Gastroesophageal sphincter (tissue), 4 donors: ENCODE results near the gene BTBD7. TPM values are rescaled to one million over a fixed set of nuclear protein-coding genes. Genes with fewer than 3 reads are reported as not detected.

Experiments
- ATAC-seq: fragments of 150-250 bp; one replicate; pipeline ENCODE4 v1.9.1; 2016; ENCODE audit warnings: mild to moderate bottlenecking, moderate library complexity
- H3K27ac ChIP-seq, 4 donors: fragments of 200-600 bp; sonication (generic) in 3 of 4; 1 replicate in 3 of 4; 2 replicates in 1 of 4; pipeline ENCODE4 v1.5.1; 2016 to 2019
- H3K27me3 ChIP-seq: fragments of 200-600 bp; sonication (generic); one replicate; pipeline ENCODE4 v1.5.1; 2019
- H3K36me3 ChIP-seq, 2 donors: fragments of 200-600 bp; sonication (generic); one replicate each; pipeline ENCODE4 v1.5.1; 2019; ENCODE audit warnings: control low read depth in 1 of 2
- H3K4me1 ChIP-seq, 3 donors: fragments of 200-600 bp; sonication (generic); 1 replicate in 2 of 3; 2 replicates in 1 of 3; pipeline ENCODE4 v1.5.1; 2016 to 2019; ENCODE audit warnings: control low read depth in 2 of 3
- H3K4me3 ChIP-seq, 2 donors: fragments of 200-600 bp; sonication (generic); one replicate each; pipeline ENCODE4 v1.5.1; 2019; ENCODE audit warnings: mild to moderate bottlenecking in 1 of 2, moderate library complexity in 1 of 2
- H3K9me3 ChIP-seq, 3 donors: fragments of 200-600 bp; sonication (generic); one replicate each; pipeline ENCODE4 v1.5.1; 2017 to 2019; ENCODE audit warnings: control low read depth in 2 of 3
- CTCF ChIP-seq, 4 experiments: fragments of 200-600 bp in 2 of 4; fragments of 450-650 bp in 2 of 4; sonication (generic) in 1 of 4; IDR thresholded peaks; one replicate each; pipeline ENCODE4 v1.5.1; 2017 to 2019; ENCODE audit warnings: antibody characterized with exemption in 4 of 4, mild to moderate bottlenecking in 2 of 4, moderate library complexity in 2 of 4
- EP300 ChIP-seq: sonication (generic); formaldehyde crosslinking; IDR thresholded peaks from one replicate; pipeline ENCODE4 v1.6.1; 2017; ENCODE audit warnings: antibody characterized with exemption, mild to moderate bottlenecking
- POLR2A ChIP-seq, 2 donors: fragments of 450-650 bp; IDR thresholded peaks; one replicate each; pipeline ENCODE4 v1.6.1; 2017; ENCODE audit warnings: antibody characterized with exemption in 2 of 2, mild to moderate bottlenecking in 2 of 2, moderate library complexity in 1 of 2
- POLR2AphosphoS5 ChIP-seq: sonication (generic); formaldehyde crosslinking; IDR thresholded peaks from one replicate; pipeline ENCODE4 v1.6.1; 2017; ENCODE audit warnings: antibody characterized with exemption
- WGBS, 2 donors: methylation state at CpG; one replicate each; pipeline ENCODE4 v1.1.5; 2018; ENCODE audit warnings: low coverage in 1 of 2; 5-methylcytosine and 5-hydroxymethylcytosine counted together
- total RNA-seq, 4 donors: library from RNA; depleted of rRNA; stranded (reverse); fragments of >200 nt; gene quantifications; one replicate each; pipeline ENCODE4 v1.1.0, GENCODE V29; 2016

Gene BTBD7
- total RNA-seq, 4 donors from 2014 or later: 29.9 to 35.6 (median 33.0) TPM

GRCh38 chr14:93268406-93268805 lies 64.4 kb downstream of the BTBD7 start:
- WGBS, 2 donors: 100% methylated on average over 1 of the region's 1 CpG; no CpG with 5 or more reads in 1 of the 2 donors
- no peaks in the 10 kb centered on the region for H3K4me1 ChIP-seq
- no peak overlapping the region for H3K4me3 ChIP-seq
- no peaks in the 10 kb centered on the region for H3K27me3 ChIP-seq
- H3K36me3 ChIP-seq: peaks cover 0 to 17% of the 10 kb centered on the region in 2 donors
- no peak overlapping the region for H3K27ac ChIP-seq
- no peak for ATAC-seq
- TF ChIP-seq POLR2A (IDR thresholded peaks at IDR 0.05) (no peak), CTCF (IDR thresholded peaks at IDR 0.05) (no peak), EP300 (no peak), POLR2AphosphoS5 (no peak)
- no peaks in the 10 kb centered on the region for H3K9me3 ChIP-seq

- H3K27ac ChIP-seq: no peak overlapping the region
- peaks cover 0 to 29% of the 10 kb centered on the region in 2 donors for H3K36me3 ChIP-seq
- TF ChIP-seq EP300 (no peak), POLR2AphosphoS5 (no peak), POLR2A (IDR thresholded peaks at IDR 0.05) (no peak), CTCF (IDR thresholded peaks at IDR 0.05) (no peak)
- H3K27me3 ChIP-seq: no peaks in the 10 kb centered on the region
- H3K4me3 ChIP-seq: no peak overlapping the region
- 69 to 83% methylated on average over 3 of the region's 3 CpGs for WGBS, 2 donors
- no peaks in the 10 kb centered on the region for H3K4me1 ChIP-seq
- no peaks in the 10 kb centered on the region for H3K9me3 ChIP-seq
- no peak for ATAC-seq
These were observed 65.6 kb downstream of the BTBD7 start for GRCh38 chr14:93267149-93267711.

GRCh38 chr14:93266127-93266526 lies 66.7 kb downstream of the BTBD7 start:
- Histone ChIP-seq H3K4me1 (no peaks in the 10 kb centered on the region), H3K27me3 (no peaks in the 10 kb centered on the region), H3K4me3 (no peak overlapping the region), H3K27ac (no peak overlapping the region), H3K36me3 (peaks cover 0 to 39% of the 10 kb centered on the region in 2 donors), H3K9me3 (no peaks in the 10 kb centered on the region)
- 76 to 84% methylated on average over 6 of the region's 6 CpGs for WGBS, 2 donors
- no peak for ATAC-seq
- TF ChIP-seq POLR2A (IDR thresholded peaks at IDR 0.05) (no peak), POLR2AphosphoS5 (no peak), CTCF (IDR thresholded peaks at IDR 0.05) (no peak), EP300 (no peak)

GRCh38 chr14:93263416-93263815 lies 69.4 kb downstream of the BTBD7 start:
- no peak overlapping the region for H3K4me3 ChIP-seq
- H3K27me3 ChIP-seq: no peaks in the 10 kb centered on the region
- H3K27ac ChIP-seq: no peak overlapping the region
- H3K36me3 ChIP-seq: peaks cover 0 to 55% of the 10 kb centered on the region in 2 donors
- ATAC-seq: no peak
- no peaks in the 10 kb centered on the region for H3K9me3 ChIP-seq
- no peak for TF ChIP-seq POLR2AphosphoS5
- TF ChIP-seq POLR2A (IDR thresholded peaks at IDR 0.05): no peak
- no peak for TF ChIP-seq CTCF (IDR thresholded peaks at IDR 0.05)
- no peak for TF ChIP-seq EP300
- no peaks in the 10 kb centered on the region for H3K4me1 ChIP-seq
- 100% methylated on average over 1 of the region's 1 CpG; no CpG with 5 or more reads in 1 of the 2 donors for WGBS, 2 donors

- no peaks in the 10 kb centered on the region for H3K4me1 ChIP-seq
- no peaks in the 10 kb centered on the region for H3K27me3 ChIP-seq
- TF ChIP-seq CTCF (IDR thresholded peaks at IDR 0.05): no peak
- no peak for TF ChIP-seq POLR2A (IDR thresholded peaks at IDR 0.05)
- TF ChIP-seq EP300: no peak
- no peak for TF ChIP-seq POLR2AphosphoS5
- no peaks in the 10 kb centered on the region for H3K9me3 ChIP-seq
- H3K36me3 ChIP-seq: peaks cover 0 to 55% of the 10 kb centered on the region in 2 donors
- no peak overlapping the region for H3K27ac ChIP-seq
- 100% methylated on average over 2 of the region's 2 CpGs; no CpG with 5 or more reads in 1 of the 2 donors for WGBS, 2 donors
- no peak overlapping the region for H3K4me3 ChIP-seq
- ATAC-seq: no peak
These were observed 70.4 kb downstream of the BTBD7 start for GRCh38 chr14:93262446-93262845.
